K562 (cell line): ENCODE data around the gene MAST4. TPM values are rescaled to one million over a fixed set of nuclear protein-coding genes. Genes with fewer than 3 reads are reported as not detected.
A peak's percentile ranks its signal among the peaks of the same experiment; 100 is the strongest.

Experiments
- AFF1 ChIP-seq, 2 experiments: fragments of 450-650 bp; IDR thresholded peaks; 2 replicates each; pipeline ENCODE4 v1.6.1; 2018; ENCODE audit warnings: mild to moderate bottlenecking in 2 of 2, low read depth in 1 of 2; ENCODE audit not compliant: partially characterized antibody in 2 of 2
- ARID1B ChIP-seq: fragments of 450-650 bp; IDR thresholded peaks from 2 replicates; pipeline ENCODE4 v1.6.1; 2016; ENCODE audit warnings: antibody characterized with exemption, mild to moderate bottlenecking, inconsistent platforms
- BCOR ChIP-seq: fragments of 450-650 bp; IDR thresholded peaks from 2 replicates; pipeline ENCODE4 v1.6.1; 2016
- CBFA2T2 ChIP-seq: fragments of 450-650 bp; conservative IDR thresholded peaks from 2 replicates; pipeline ENCODE4 v1.6.1; 2017; ENCODE audit warnings: mild to moderate bottlenecking
- CCNT2 ChIP-seq: IDR thresholded peaks from 2 replicates; pipeline ENCODE4 v1.6.1; 2011; ENCODE audit warnings: borderline replicate concordance, low read depth, mild to moderate bottlenecking, moderate library complexity, mixed read lengths, low read length; ENCODE audit not compliant: insufficient read length; ENCODE audit errors: extremely low read depth
- CREM ChIP-seq: IDR thresholded peaks from 2 replicates; pipeline ENCODE4 v1.6.1; 2014; ENCODE audit warnings: antibody characterized with exemption, low read depth
- CTCF ChIP-seq, 3 experiments: IDR thresholded peaks in 2 of 3; conservative IDR thresholded peaks in 1 of 3; 2 replicates each; pipeline ENCODE4 v1.5.1; 2011 to 2012; ENCODE audit warnings: low read length in 3 of 3, mild to moderate bottlenecking in 3 of 3, control low read depth in 2 of 3, improper control_type of control experiment in 1 of 3, inconsistent platforms in 1 of 3, low read depth in 1 of 3, mixed read lengths in 1 of 3, moderate library complexity in 1 of 3; ENCODE audit not compliant: insufficient read depth in 2 of 3
- DNMT1 ChIP-seq: fragments of 450-650 bp; IDR thresholded peaks from 2 replicates; pipeline ENCODE4 v1.6.1; 2016; ENCODE audit warnings: antibody characterized with exemption, mild to moderate bottlenecking
- EP300 ChIP-seq: IDR thresholded peaks from 2 replicates; pipeline ENCODE4 v1.6.1; 2012; ENCODE audit warnings: low read length, improper control_type of control experiment
- HMGXB4 ChIP-seq: sonication (generic); formaldehyde crosslinking; IDR thresholded peaks from 2 replicates; pipeline ENCODE4 v1.8.1; 2023; ENCODE audit warnings: mild to moderate bottlenecking, missing genetic modification reagents
- NFE2 ChIP-seq: IDR thresholded peaks from 2 replicates; pipeline ENCODE4 v1.6.1; 2014; ENCODE audit warnings: antibody characterized with exemption, low read depth
- RAD21 ChIP-seq, 2 experiments: fragments of 250-450 bp in 1 of 2; fragments of 450-650 bp in 1 of 2; sonication (Bioruptor Pico) in 1 of 2; formaldehyde crosslinking in 1 of 2; IDR thresholded peaks in 1 of 2; conservative IDR thresholded peaks in 1 of 2; 2 replicates each; pipeline versions ENCODE4 v1.4.0 to v1.8.0; 2020 to 2022; ENCODE audit warnings: mild to moderate bottlenecking in 2 of 2, moderate library complexity in 1 of 2
- RFX7 ChIP-seq: fragments of 250-450 bp; sonication (Bioruptor Pico); IDR thresholded peaks from 2 replicates; pipeline ENCODE4 v1.5.1; 2021; ENCODE audit warnings: mild to moderate bottlenecking
- SMARCA4 ChIP-seq: fragments of 450-650 bp; IDR thresholded peaks from 2 replicates; pipeline ENCODE4 v1.6.1; 2016
- SOX6 ChIP-seq: fragments of 450-650 bp; IDR thresholded peaks from 2 replicates; pipeline ENCODE4 v1.6.1; 2014; ENCODE audit warnings: mild to moderate bottlenecking
- STAT5A ChIP-seq: IDR thresholded peaks from 2 replicates; pipeline ENCODE4 v1.6.1; 2012; ENCODE audit warnings: low read length, inconsistent platforms, borderline replicate concordance
- STAT5B ChIP-seq: fragments of 250-450 bp; sonication (Bioruptor Pico); IDR thresholded peaks from 2 replicates; pipeline ENCODE4 v1.8.0; 2021; ENCODE audit warnings: mild to moderate bottlenecking, inconsistent platforms
- TAL1 ChIP-seq: fragments of 450-650 bp; IDR thresholded peaks from 2 replicates; pipeline ENCODE4 v1.6.1; 2016; ENCODE audit warnings: mild to moderate bottlenecking
- TEAD4 ChIP-seq, 2 experiments: sonication (generic) in 1 of 2; formaldehyde crosslinking in 1 of 2; IDR thresholded peaks; 2 replicates each; pipeline versions ENCODE4 v1.6.1 to v1.8.0; 2012 to 2022; ENCODE audit warnings: borderline replicate concordance in 1 of 2, inconsistent platforms in 1 of 2, low read length in 1 of 2, mild to moderate bottlenecking in 1 of 2, missing genetic modification reagents in 1 of 2
- TRIM24 ChIP-seq, 2 experiments: fragments of 450-650 bp; IDR thresholded peaks; 2 replicates each; pipeline ENCODE4 v1.6.1; 2016
- ZNF316 ChIP-seq: fragments of 450-650 bp; IDR thresholded peaks from 2 replicates; pipeline ENCODE4 v1.6.1; 2016
- polyA plus RNA-seq, 8 experiments: library from polyadenylated mRNA; depleted of rRNA in 4 of 8; stranded (reverse) in 5 of 8; unstranded in 3 of 8; fragments of >200 nt; fragmentation: Nextera tagmentation in 2 of 8; fragmentation: Illumina TruSeq in 1 of 8; extraction: Ambion mirVana in 2 of 8; extraction: Trizol in 1 of 8; gene quantifications; 2 replicates each; pipeline versions ENCODE4 v1.2.1 to v1.2.3, GENCODE V29; 2011 to 2014; ENCODE audit warnings: inconsistent platforms in 1 of 8, missing spikeins in 1 of 8
- total RNA-seq, 7 experiments: library from RNA; depleted of rRNA in 6 of 7; stranded (reverse); fragments of >200 nt in 6 of 7; fragmentation: Illumina TruSeq in 2 of 7; extraction: Trizol in 2 of 7; gene quantifications; 2 replicates each; pipeline versions ENCODE4 v1.2.1 to v1.2.3, GENCODE V29; 2011 to 2021; ENCODE audit warnings: low replicate concordance in 1 of 7

The MAST4 gene
- total and polyA plus RNA-seq, 9 of the 15 experiments (the other 6 are each of a cell fraction or from before 2014, with no cell fraction given), result 0.88 to 10.1 (median 5.2) TPM

GRCh38 chr5:67149057-67149950 lies 553.1 kb downstream of the MAST4 start (continued):
- TF ChIP-seq CBFA2T2, result peak; percentile 55; the same call in 1 of the 2 replicates
- TF ChIP-seq EP300, result peak; percentile 60
- peak; percentile 56; the same call in 1 of the 2 replicates for TF ChIP-seq SMARCA4
- 0 out of 2 replicates have a peak, but pooled peaks have one; percentile 5 for TF ChIP-seq NFE2
- TF ChIP-seq TEAD4 (IDR thresholded peaks at IDR 0.05; ENCODE audit: low read length), result peak; percentile 66; the same call in 1 of the 2 replicates
- no peak for TF ChIP-seq TEAD4 (CRISPR knock-in tag; IDR thresholded peaks at IDR 0.05; ENCODE audit: borderline replicate concordance)
- TF ChIP-seq CREM, result no peak
- TF ChIP-seq TRIM24 (IDR thresholded peaks at IDR 0.05), result no peak
- TF ChIP-seq DNMT1, result no peak
- TF ChIP-seq HMGXB4 (CRISPR knock-in tag), result no peak
- TF ChIP-seq STAT5A, result peak; percentile 13; the same call in 1 of the 2 replicates
- TF ChIP-seq STAT5B, result no peak
- TF ChIP-seq ARID1B, result peak; percentile 85
- TF ChIP-seq SOX6, result 0 out of 2 replicates have a peak, but pooled peaks have one; percentile 20
- no peak for TF ChIP-seq RFX7 (CRISPR knock-in tag)
- no peak for TF ChIP-seq BCOR
- 0 out of 6 replicates have a peak, but pooled peaks of 1 of the 3 experiments have one; percentile 7 for TF ChIP-seq CTCF (IDR thresholded peaks at IDR 0.05 in 2 of 3, conservative IDR thresholded peaks at IDR 0.05 in 1 of 3; ENCODE audit: insufficient read depth in 2 of 3, low read depth in 1 of 3, low read length in 3 of 3)
- peak; percentile 57 for TF ChIP-seq CCNT2
- TF ChIP-seq TAL1, result peak; percentile 79
- TF ChIP-seq AFF1 (IDR thresholded peaks at IDR 0.05; ENCODE audit: low read depth in 1 of 2, partially characterized antibody in 2 of 2), result no peak
- peak in 1 of 2 experiments; percentile 20; a peak in 1 of 4 replicates for TF ChIP-seq RAD21 (CRISPR knock-in tag; conservative IDR thresholded peaks at IDR 0.05 in 1 of 2, IDR thresholded peaks at IDR 0.05 in 1 of 2)
- TF ChIP-seq ZNF316, result no peak
